ENCODE data around the gene TMCC2.

DNA sequence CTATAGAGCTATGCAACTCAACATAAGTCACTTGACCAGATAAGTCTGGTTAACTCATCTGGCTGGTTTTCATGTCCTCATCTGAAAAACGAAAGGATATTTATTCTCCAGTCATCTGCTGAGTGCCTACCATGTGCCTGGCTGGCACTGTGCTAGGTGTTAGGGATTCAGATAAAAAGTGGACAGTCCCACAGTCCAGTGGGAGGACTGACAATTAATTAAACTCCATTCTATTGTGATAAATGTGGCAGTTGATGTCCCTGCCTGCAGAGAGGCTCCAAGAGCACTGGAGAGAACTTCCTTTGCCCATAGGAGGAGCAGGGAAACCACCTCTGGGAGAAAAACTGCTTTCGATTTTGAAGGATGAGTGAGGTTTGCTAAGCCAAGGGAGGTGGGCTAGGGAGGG is 88.4 kb downstream of the TMCC2 start:
- TF ChIP-seq, protein P1, sequence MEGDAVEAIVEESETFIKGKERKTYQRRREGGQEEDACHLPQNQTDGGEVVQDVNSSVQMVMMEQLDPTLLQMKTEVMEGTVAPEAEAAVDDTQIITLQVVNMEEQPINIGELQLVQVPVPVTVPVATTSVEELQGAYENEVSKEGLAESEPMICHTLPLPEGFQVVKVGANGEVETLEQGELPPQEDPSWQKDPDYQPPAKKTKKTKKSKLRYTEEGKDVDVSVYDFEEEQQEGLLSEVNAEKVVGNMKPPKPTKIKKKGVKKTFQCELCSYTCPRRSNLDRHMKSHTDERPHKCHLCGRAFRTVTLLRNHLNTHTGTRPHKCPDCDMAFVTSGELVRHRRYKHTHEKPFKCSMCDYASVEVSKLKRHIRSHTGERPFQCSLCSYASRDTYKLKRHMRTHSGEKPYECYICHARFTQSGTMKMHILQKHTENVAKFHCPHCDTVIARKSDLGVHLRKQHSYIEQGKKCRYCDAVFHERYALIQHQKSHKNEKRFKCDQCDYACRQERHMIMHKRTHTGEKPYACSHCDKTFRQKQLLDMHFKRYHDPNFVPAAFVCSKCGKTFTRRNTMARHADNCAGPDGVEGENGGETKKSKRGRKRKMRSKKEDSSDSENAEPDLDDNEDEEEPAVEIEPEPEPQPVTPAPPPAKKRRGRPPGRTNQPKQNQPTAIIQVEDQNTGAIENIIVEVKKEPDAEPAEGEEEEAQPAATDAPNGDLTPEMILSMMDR (IDR thresholded peaks at IDR 0.05; ENCODE audit: low read depth, low read length): no peak
- TF ChIP-seq POLR2A (IDR thresholded peaks at IDR 0.05; ENCODE audit: extremely low read depth, insufficient read length): no peak
- TF ChIP-seq, protein P2, sequence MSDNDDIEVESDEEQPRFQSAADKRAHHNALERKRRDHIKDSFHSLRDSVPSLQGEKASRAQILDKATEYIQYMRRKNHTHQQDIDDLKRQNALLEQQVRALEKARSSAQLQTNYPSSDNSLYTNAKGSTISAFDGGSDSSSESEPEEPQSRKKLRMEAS (IDR thresholded peaks at IDR 0.05; ENCODE audit: low read depth, low read length): no peak
